Caco-2 (cell line): ENCODE measurements around the gene ALPK3. TPM values are rescaled to one million over a fixed set of nuclear protein-coding genes. Genes with fewer than 3 reads are reported as not detected.

Experiments used
- BruUV-seq: library from RNA; stranded (reverse); fragments of 400-500 nt; replicated peaks from 2 replicates; lab custom pipeline; 2021; lab: Mats Ljungman, UMichigan
- CTCF ChIA-PET: fragments of 300-600 bp; sonication (Branson Sonifier 250); formaldehyde crosslinking; loops from one replicate; lab custom pipeline; 2022; ENCODE audit warnings: antibody characterized with exemption; lab: Charles Lee
- POLR2A ChIA-PET: fragments of 300-600 bp; sonication (Branson Sonifier 250); formaldehyde crosslinking; loops from one replicate; lab custom pipeline; 2022; ENCODE audit warnings: antibody characterized with exemption; lab: Charles Lee
- DNase-seq, 2 experiments: peaks; one replicate each; pipeline versions ENCODE4 v3.0.0 to v3.0.0-alpha.2; 2020 to 2022
- H3K27me3 ChIP-seq: replicated peaks from 2 replicates; pipeline ENCODE4 v1.6.0; 2011; ENCODE audit warnings: low read length; ENCODE audit not compliant: control insufficient read depth, insufficient read depth
- H3K36me3 ChIP-seq: 2 replicates; pipeline ENCODE4 v1.5.1; 2011; ENCODE audit warnings: low read length; ENCODE audit not compliant: control insufficient read depth, insufficient read depth
- H3K4me1 ChIP-seq: fragments of 250-450 bp; sonication (Bioruptor Pico); 2 replicates; pipeline ENCODE4 v1.5.1; 2020; ENCODE audit warnings: mild to moderate bottlenecking
- H3K4me3 ChIP-seq: 2 replicates; pipeline ENCODE4 v1.5.1; 2011; ENCODE audit warnings: low read depth, mild to moderate bottlenecking, control low read depth, low read length
- H3K9me3 ChIP-seq: fragments of 250-450 bp; sonication (Bioruptor Pico); 2 replicates; pipeline ENCODE4 v1.5.1; 2020; ENCODE audit warnings: mild to moderate bottlenecking, moderate library complexity
- H3K27ac Mint-ChIP-seq: one replicate; pipeline ENCODE4 v1.8.0; 2022; ENCODE audit warnings: mixed read lengths; ENCODE audit not compliant: unreplicated experiment
- H3K27me3 Mint-ChIP-seq: one replicate; pipeline ENCODE4 v1.8.0; 2022; ENCODE audit warnings: mixed read lengths; ENCODE audit not compliant: insufficient read depth, unreplicated experiment
- H3K36me3 Mint-ChIP-seq: one replicate; pipeline ENCODE4 v1.8.0; 2022; ENCODE audit warnings: mild to moderate bottlenecking, mixed read lengths; ENCODE audit not compliant: insufficient read depth, unreplicated experiment
- H3K4me1 Mint-ChIP-seq: one replicate; pipeline ENCODE4 v1.8.0; 2022; ENCODE audit warnings: low read depth, mixed read lengths; ENCODE audit not compliant: unreplicated experiment
- H3K4me3 Mint-ChIP-seq: one replicate; pipeline ENCODE4 v1.8.0; 2022; ENCODE audit warnings: mild to moderate bottlenecking, moderate library complexity, mixed read lengths; ENCODE audit not compliant: unreplicated experiment
- H3K9me3 Mint-ChIP-seq: one replicate; pipeline ENCODE4 v1.8.0; 2022; ENCODE audit warnings: mixed read lengths; ENCODE audit not compliant: unreplicated experiment
- intact Hi-C: fragments of 100-400 bp; cut with micrococcal nuclease; formaldehyde crosslinking; loops from one replicate; pipeline ENCODE4 v1.10.0; 2022; ENCODE audit not compliant: unreplicated experiment
- total RNA-seq: library from RNA; stranded (reverse); gene quantifications from 2 replicates; pipeline ENCODE4 v1.2.3, GENCODE V29; 2022
- TF ChIP-seq, protein P1 (sequence below), 2 experiments: fragments of 200-600 bp in 1 of 2; IDR thresholded peaks; 1 replicate in 1 of 2; 2 replicates in 1 of 2; pipeline versions ENCODE4 v1.5.1 to v1.8.0; 2011 to 2022; ENCODE audit warnings: antibody characterized with exemption in 1 of 2, control low read depth in 1 of 2, inconsistent platforms in 1 of 2, low read depth in 1 of 2, low read length in 1 of 2, mild to moderate bottlenecking in 1 of 2, moderate library complexity in 1 of 2; ENCODE audit not compliant: insufficient read depth in 1 of 2, severe bottlenecking in 1 of 2, unreplicated experiment in 1 of 2

Gene ALPK3
- total RNA-seq, 1 experiment from 2014 or later, result 0.43 TPM

DNA sequence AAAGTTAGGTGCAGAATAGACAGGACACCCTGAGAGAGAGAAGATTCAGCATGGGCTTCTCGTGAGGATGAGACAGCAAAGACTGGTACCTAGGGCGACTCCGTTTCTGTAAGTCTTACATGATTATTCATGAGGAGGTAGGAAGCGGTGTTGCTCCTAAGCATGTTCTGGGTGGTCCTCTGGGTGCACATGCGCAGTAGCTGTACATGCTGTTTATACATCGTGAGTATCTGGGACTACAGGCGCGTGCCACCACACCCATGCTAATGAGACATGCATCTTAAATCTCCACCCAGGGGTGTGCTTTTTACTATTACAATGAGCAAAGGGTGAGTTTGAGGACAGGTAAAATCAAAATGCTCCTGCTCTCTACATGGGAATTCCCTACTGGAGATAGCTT, 12.3 kb downstream of the ALPK3 start:
- H3K4me3 Mint-ChIP-seq, result no peak overlapping the region
- TF ChIP-seq, protein P1, sequence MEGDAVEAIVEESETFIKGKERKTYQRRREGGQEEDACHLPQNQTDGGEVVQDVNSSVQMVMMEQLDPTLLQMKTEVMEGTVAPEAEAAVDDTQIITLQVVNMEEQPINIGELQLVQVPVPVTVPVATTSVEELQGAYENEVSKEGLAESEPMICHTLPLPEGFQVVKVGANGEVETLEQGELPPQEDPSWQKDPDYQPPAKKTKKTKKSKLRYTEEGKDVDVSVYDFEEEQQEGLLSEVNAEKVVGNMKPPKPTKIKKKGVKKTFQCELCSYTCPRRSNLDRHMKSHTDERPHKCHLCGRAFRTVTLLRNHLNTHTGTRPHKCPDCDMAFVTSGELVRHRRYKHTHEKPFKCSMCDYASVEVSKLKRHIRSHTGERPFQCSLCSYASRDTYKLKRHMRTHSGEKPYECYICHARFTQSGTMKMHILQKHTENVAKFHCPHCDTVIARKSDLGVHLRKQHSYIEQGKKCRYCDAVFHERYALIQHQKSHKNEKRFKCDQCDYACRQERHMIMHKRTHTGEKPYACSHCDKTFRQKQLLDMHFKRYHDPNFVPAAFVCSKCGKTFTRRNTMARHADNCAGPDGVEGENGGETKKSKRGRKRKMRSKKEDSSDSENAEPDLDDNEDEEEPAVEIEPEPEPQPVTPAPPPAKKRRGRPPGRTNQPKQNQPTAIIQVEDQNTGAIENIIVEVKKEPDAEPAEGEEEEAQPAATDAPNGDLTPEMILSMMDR (IDR thresholded peaks at IDR 0.05; ENCODE audit: insufficient read depth in 1 of 2, low read depth in 1 of 2, low read length in 1 of 2, severe bottlenecking in 1 of 2, unreplicated experiment in 1 of 2), result no peak
- H3K4me1 Mint-ChIP-seq, result no peaks in the 10 kb centered on the region
- no peak for DNase-seq
- no peaks in the 10 kb centered on the region for H3K9me3 Mint-ChIP-seq
- Histone ChIP-seq H3K9me3 (no peaks in the 10 kb centered on the region), H3K4me1 (no peaks in the 10 kb centered on the region), H3K27me3 (no peaks in the 10 kb centered on the region), H3K4me3 (no peak overlapping the region), H3K36me3 (no peaks in the 10 kb centered on the region)
- no peak overlapping the region for H3K27ac Mint-ChIP-seq
- intact Hi-C loops, result no loop called here
- no TSS peak for BruUV-seq
- ChIA-PET POLR2A (no interaction called here), CTCF (no interaction called here)
- H3K36me3 Mint-ChIP-seq, result no peaks in the 10 kb centered on the region
- H3K27me3 Mint-ChIP-seq, result no peaks in the 10 kb centered on the region

DNA sequence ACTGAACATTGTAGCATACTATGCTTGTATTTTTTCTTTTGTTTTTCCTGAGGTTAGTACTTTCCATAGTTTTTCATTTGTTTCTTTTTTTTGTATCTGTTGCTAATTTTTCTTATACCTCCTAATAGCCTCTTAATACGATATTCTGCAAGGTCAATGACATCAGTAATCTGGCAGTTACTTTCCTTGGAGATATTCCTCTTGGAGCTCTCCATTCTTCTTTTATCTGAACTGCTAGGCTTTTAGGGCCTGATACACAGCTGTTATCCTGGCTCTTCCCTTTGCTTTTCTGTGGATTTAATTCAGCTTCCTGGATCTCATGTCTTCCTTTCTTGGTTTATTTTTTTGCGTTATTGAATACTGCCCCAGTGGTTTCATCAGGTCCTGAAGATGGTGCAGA, 12.9 kb downstream of the ALPK3 start:
- BruUV-seq, result no TSS peak
- POLR2A ChIA-PET, result no interaction called here
- no peaks in the 10 kb centered on the region for H3K9me3 ChIP-seq
- no peaks in the 10 kb centered on the region for H3K27me3 Mint-ChIP-seq
- no peaks in the 10 kb centered on the region for H3K36me3 Mint-ChIP-seq
- H3K36me3 ChIP-seq, result no peaks in the 10 kb centered on the region
- intact Hi-C loops, result no loop called here
- no peak overlapping the region for H3K4me3 ChIP-seq
- H3K9me3 Mint-ChIP-seq, result no peaks in the 10 kb centered on the region
- H3K27ac Mint-ChIP-seq, result no peak overlapping the region
- TF ChIP-seq, protein P1 (IDR thresholded peaks at IDR 0.05; ENCODE audit: insufficient read depth in 1 of 2, low read depth in 1 of 2, low read length in 1 of 2, severe bottlenecking in 1 of 2, unreplicated experiment in 1 of 2), result no peak
- CTCF ChIA-PET, result no interaction called here
- H3K4me3 Mint-ChIP-seq, result no peak overlapping the region
- no peaks in the 10 kb centered on the region for H3K4me1 ChIP-seq
- H3K4me1 Mint-ChIP-seq, result no peaks in the 10 kb centered on the region
- H3K27me3 ChIP-seq, result no peaks in the 10 kb centered on the region
- DNase-seq, result no peak

DNA sequence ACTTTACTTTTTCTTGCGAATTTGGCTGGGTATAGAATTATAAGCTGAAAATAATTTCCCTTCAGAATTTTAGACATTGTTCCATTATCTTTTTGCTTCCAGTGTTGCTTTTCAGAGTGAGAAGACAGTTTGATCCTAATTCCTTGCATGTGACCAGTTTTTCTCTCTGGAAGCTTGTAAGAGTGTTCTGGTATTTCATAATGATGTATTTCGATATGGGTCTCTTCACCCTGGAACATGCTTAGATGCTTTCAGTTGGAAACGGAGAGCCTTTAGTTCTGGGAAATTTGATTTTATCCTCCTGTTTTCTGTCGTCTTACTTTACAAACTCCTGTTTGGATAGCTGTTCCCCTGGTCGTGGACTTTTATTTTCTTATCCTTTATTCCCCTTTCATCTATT, 13.9 kb downstream of the ALPK3 start:
- CTCF ChIA-PET, result interaction anchor here (0.6 to 0.9 kb wide), 2 partner anchors 14 to 167 kb away, joined by 3 read pairs; no protein-coding TSS in a partner anchor
- intact Hi-C loops, result no loop called here

More for the DNA sequence above, 13.9 kb downstream of the ALPK3 start:
- Mint-ChIP-seq H3K36me3 (no peaks in the 10 kb centered on the region), H3K4me1 (no peaks in the 10 kb centered on the region), H3K4me3 (no peak overlapping the region), H3K27me3 (no peaks in the 10 kb centered on the region), H3K9me3 (no peaks in the 10 kb centered on the region), H3K27ac (no peak overlapping the region)
- no peak overlapping the region for H3K4me3 ChIP-seq
- H3K27me3 ChIP-seq, result no peaks in the 10 kb centered on the region
- POLR2A ChIA-PET, result no interaction called here
- BruUV-seq, result no TSS peak
- H3K4me1 ChIP-seq, result no peaks in the 10 kb centered on the region
- H3K36me3 ChIP-seq, result no peaks in the 10 kb centered on the region
- TF ChIP-seq, protein P1 (IDR thresholded peaks at IDR 0.05; ENCODE audit: insufficient read depth in 1 of 2, low read depth in 1 of 2, low read length in 1 of 2, severe bottlenecking in 1 of 2, unreplicated experiment in 1 of 2), result no peak
- no peaks in the 10 kb centered on the region for H3K9me3 ChIP-seq
- no peak for DNase-seq
